ENCODE data around the gene DEFB131B. TPM values are rescaled to one million over a fixed set of nuclear protein-coding genes. Genes with fewer than 3 reads are reported as not detected.
"Not testable (repeated sequence)": the region's sequence is repeated elsewhere in the genome, so short reads cannot be mapped to it uniquely, and the experiment has no call there.

The DEFB131B gene, protein sequence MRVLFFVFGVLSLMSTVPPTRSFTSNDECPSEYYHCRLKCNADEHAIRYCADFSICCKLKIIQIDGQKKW
- not detected in 2 replicates for total RNA-seq (2014; rRNA removed; shearing (Covaris generic); ENCODE audit: low replicate concordance)

GRCh38 chr11:71878059-71878458 is at the start of gene DEFB131B:
Gene DEFB131B, plus strand, starts transcription at chr11:71878453. Its CDS starts 0 bp downstream, at chr11:71878453.
- in situ Hi-C loops (cut with HindIII; ENCODE audit: low pct_unique_long_range_greater_than_20kb, low sequenced_read_pairs) = not testable (repeated sequence)

GRCh38 chr11:71829247-71829646 is 49.0 kb upstream of the DEFB131B start:
- DNase-seq (ENCODE audit: low read depth); in situ Hi-C loops (cut with HindIII; ENCODE audit: low pct_unique_long_range_greater_than_20kb, low sequenced_read_pairs): not testable (repeated sequence)

More at GRCh38 chr11:71878059-71878458, at the start of gene DEFB131B:
- not testable (repeated sequence) for DNase-seq (ENCODE audit: low read depth)

GRCh38 chr11:71829686-71830085 is 48.6 kb upstream of the DEFB131B start:
- DNase-seq (ENCODE audit: low read depth); in situ Hi-C loops (cut with HindIII; ENCODE audit: low pct_unique_long_range_greater_than_20kb, low sequenced_read_pairs): not testable (repeated sequence)

DNA sequence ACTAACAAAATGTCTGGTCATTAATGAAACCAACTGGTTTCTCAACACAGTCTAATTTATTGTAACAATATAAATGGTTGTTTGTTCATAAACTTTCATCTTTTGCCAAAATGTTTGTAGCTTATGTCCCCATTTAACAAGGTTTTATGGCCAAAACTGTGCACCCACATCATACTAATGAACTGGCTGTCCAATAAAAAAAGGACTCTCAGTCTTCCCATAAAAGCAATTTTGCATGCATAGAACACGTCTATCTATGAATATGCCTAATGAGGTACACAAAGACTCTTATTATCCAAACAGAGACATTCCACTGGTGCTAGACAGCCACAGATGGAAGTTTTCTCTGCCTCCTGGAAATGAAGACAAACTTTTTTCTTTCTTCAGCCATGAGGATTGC is 45.4 kb upstream of the DEFB131B start, which contains the start of gene DEFB108B:
TSS of gene DEFB108B (plus strand) at position 390 of the 400 bp plus-strand sequence. CDS start at position 390, 0 bp downstream.
- in situ Hi-C loops (cut with HindIII; ENCODE audit: low pct_unique_long_range_greater_than_20kb, low sequenced_read_pairs); DNase-seq (ENCODE audit: low read depth): not testable (repeated sequence)

DNA sequence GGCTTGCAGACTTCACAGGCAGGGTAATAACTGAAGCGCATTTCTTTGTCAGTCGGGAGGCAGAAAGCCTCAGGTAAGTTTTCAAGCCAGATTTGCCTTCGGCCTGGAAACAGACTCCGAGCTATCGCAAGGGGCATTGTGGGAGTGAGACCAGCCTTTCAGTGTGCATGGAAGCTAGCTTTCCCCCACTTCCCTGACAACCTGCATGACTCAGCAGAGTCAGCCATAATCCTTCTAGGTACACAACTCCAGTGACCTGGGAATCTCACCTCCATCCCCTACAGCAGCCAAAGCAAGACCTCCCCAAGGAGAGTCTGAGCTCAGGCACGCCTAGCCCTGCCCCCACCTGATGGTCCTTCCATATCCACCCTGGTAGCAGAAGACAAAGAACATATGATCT is 35.5 kb upstream of the DEFB131B start:
- in situ Hi-C loops (cut with HindIII; ENCODE audit: low pct_unique_long_range_greater_than_20kb, low sequenced_read_pairs); DNase-seq (ENCODE audit: low read depth): not testable (repeated sequence)

DNA sequence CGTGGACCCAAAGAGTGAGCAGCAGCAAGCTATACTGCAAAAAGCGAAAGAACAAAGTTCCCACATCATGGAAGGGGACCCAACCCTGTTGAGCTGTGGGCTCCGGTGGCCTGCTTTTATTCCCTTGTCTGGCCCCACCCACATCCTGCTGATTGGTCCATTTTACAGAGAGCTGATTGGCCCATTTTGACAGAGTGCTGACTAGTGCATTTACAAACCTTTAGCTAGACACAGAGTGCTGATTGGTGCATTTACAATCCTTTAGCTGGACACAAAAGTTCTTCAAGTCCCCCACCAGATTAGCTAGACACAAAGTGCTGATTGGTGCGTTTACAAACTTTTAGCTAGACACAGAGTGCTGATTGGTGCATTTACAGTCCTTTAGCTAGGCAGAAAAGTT is 34.9 kb upstream of the DEFB131B start:
- in situ Hi-C loops (cut with HindIII; ENCODE audit: low pct_unique_long_range_greater_than_20kb, low sequenced_read_pairs); DNase-seq (ENCODE audit: low read depth): not testable (repeated sequence)

- DNase-seq (ENCODE audit: low read depth) = no peak
- in situ Hi-C loops (cut with HindIII; ENCODE audit: low pct_unique_long_range_greater_than_20kb, low sequenced_read_pairs) = no loop called here
Measured at GRCh38 chr11:71843858-71844257, 34.4 kb upstream of the DEFB131B start.

- in situ Hi-C loops (cut with HindIII; ENCODE audit: low pct_unique_long_range_greater_than_20kb, low sequenced_read_pairs); DNase-seq (ENCODE audit: low read depth): not testable (repeated sequence)
Measured at GRCh38 chr11:71853895-71854294, 24.4 kb upstream of the DEFB131B start.

- in situ Hi-C loops (cut with HindIII; ENCODE audit: low pct_unique_long_range_greater_than_20kb, low sequenced_read_pairs); DNase-seq (ENCODE audit: low read depth): not testable (repeated sequence)
Measured at GRCh38 chr11:71855880-71856279, 22.4 kb upstream of the DEFB131B start.

DNA sequence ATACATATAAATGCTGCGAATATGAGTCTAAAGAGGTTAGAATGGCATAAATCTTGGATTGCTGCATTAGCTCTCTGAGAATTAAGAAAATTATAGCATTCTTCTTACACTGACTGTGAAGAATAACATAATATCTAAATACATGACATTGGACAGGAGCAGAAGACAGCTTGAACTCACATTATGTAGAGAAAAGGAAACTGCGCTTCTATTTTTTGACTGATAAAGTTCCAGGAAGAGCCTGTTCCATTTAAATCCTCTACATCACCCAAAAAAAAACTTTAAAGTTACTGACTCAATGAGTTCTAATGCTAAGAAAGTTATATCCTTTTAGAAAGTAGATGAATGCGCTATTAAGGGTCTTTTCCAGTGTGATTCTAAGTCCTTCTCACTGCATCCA is 17.4 kb upstream of the DEFB131B start:
- in situ Hi-C loops (cut with HindIII; ENCODE audit: low pct_unique_long_range_greater_than_20kb, low sequenced_read_pairs); DNase-seq (ENCODE audit: low read depth): not testable (repeated sequence)

DNA sequence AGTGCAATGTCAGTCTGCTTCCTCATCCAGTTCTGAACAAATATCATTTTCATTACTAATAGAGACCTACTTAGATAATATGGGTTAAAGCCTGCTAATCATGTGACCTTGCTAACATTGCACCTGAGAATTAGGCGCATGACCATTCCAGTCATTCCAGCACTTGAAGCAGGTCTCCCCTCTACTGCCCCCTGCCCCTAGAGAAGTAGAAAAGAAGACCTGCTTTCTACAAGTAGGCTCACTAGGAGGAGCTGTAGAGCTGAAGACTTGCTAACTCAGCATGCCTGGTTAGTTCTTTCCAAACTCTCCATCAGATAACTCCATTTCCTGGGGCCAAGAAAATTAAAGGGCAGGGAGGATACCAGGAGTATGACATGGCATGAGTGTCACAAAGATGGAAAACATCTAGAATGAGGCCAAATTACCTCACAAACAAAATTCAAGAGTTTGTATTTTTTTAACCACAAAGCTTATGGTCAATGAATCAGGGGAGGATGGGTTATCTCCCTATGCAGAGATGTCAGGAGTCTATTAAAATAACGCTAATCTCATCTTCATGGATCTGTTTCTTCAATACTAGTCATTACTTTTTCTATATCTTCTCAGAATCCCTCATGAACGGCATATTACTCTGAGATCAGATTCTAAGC is 14.2 kb upstream of the DEFB131B start:
- in situ Hi-C loops (cut with HindIII; ENCODE audit: low pct_unique_long_range_greater_than_20kb, low sequenced_read_pairs) = not testable (repeated sequence)
- DNase-seq (ENCODE audit: low read depth) = peak; percentile 57

DNA sequence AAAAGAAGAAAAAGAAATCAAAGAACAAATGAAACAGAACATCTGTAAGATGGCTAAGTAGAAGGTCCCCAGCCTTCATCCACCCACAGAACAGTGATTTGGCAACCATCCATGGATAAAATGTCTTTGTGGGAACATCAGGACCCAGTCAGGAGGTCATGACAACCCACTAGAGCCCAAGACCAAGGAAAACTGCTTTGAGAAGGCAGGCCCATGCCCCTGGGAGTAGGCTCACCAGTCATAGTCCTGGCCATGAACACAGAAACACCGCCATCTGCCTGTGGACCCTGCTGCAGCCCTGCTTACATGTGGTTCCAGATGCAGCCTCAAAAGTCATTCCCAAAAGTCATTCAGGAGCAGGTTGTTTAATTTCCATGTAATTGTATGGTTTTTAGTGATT is 11.0 kb upstream of the DEFB131B start:
- in situ Hi-C loops (cut with HindIII; ENCODE audit: low pct_unique_long_range_greater_than_20kb, low sequenced_read_pairs); DNase-seq (ENCODE audit: low read depth): not testable (repeated sequence)

- DNase-seq (ENCODE audit: low read depth); in situ Hi-C loops (cut with HindIII; ENCODE audit: low pct_unique_long_range_greater_than_20kb, low sequenced_read_pairs): not testable (repeated sequence)
Measured at GRCh38 chr11:71869931-71870330, 8.3 kb upstream of the DEFB131B start.

DNA sequence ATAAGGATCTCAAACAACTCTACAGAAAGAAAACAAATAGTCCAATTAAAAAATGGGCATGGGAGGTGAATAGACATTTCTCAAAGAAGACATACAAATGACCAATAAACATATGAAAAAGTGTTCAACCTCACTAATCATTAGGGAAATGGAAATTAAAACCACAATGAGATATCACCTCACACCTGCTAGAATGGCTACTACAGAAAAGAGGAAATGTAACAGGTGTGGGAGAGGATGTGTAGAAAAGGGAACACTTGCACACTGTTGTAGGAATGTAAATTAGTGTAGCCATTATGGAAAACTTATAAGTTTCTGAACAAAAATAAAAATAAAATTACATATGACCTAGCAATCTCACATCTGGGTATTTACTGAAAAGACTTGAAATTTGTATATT is 7.6 kb upstream of the DEFB131B start:
- in situ Hi-C loops (cut with HindIII; ENCODE audit: low pct_unique_long_range_greater_than_20kb, low sequenced_read_pairs); DNase-seq (ENCODE audit: low read depth): not testable (repeated sequence)

- in situ Hi-C loops (cut with HindIII; ENCODE audit: low pct_unique_long_range_greater_than_20kb, low sequenced_read_pairs); DNase-seq (ENCODE audit: low read depth): not testable (repeated sequence)
Measured at GRCh38 chr11:71876262-71876661, 2.0 kb upstream of the DEFB131B start.

DNA sequence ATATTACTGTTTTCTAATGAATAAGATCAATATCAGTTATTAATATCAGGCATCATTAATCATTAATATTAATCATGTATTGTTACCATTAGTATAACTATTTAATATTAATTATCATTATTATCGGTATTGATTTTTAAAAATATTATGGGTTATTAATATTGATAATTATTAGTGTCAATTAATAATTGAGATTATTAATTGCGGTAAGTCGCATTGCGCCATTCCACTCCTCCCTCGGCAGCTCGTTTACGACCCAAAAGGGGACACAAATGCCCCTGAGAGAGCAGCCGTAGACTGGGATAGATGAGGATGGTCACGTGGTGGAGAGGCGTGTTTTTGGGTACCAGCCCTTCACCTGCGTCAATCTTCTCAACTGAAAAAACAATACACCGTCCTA is 7.6 kb downstream of the DEFB131B start:
- in situ Hi-C loops (cut with HindIII; ENCODE audit: low pct_unique_long_range_greater_than_20kb, low sequenced_read_pairs) = not testable (repeated sequence)

DNA sequence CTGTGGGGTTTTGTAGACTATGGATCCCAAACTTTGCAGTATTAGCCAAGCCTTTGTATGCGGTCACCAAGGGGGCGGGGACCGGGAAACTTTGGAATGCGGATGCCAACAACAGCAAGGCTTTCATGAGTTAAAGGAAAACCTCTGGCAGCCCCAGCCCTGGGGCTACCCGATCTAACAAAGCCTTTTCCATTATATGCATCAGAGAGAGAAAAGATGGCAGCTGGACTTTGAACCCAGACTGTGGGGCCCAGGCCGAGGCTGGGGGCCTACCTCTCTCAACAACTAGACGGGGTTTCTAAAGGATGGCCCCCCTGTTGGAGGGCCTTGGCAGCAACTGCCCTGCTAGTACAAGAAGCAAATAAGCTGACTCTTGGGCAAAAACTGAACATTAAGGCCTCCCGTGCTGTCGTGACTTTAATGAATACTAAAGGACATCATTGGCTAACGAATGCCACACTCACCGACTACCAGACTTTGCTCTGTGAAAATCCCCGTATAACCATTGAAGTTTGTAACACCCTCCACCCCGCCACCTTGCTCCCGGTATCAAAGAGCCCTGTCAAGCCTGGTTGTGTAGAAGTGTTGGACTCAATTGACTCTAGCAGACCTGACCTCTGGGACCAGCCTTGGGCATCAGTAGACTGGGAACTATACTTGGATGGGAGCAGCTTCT is 10.2 kb downstream of the DEFB131B start:
- in situ Hi-C loops (cut with HindIII; ENCODE audit: low pct_unique_long_range_greater_than_20kb, low sequenced_read_pairs); DNase-seq (ENCODE audit: low read depth): not testable (repeated sequence)

More for the DNA sequence above, 7.6 kb downstream of the DEFB131B start:
- not testable (repeated sequence) for DNase-seq (ENCODE audit: low read depth)

DNA sequence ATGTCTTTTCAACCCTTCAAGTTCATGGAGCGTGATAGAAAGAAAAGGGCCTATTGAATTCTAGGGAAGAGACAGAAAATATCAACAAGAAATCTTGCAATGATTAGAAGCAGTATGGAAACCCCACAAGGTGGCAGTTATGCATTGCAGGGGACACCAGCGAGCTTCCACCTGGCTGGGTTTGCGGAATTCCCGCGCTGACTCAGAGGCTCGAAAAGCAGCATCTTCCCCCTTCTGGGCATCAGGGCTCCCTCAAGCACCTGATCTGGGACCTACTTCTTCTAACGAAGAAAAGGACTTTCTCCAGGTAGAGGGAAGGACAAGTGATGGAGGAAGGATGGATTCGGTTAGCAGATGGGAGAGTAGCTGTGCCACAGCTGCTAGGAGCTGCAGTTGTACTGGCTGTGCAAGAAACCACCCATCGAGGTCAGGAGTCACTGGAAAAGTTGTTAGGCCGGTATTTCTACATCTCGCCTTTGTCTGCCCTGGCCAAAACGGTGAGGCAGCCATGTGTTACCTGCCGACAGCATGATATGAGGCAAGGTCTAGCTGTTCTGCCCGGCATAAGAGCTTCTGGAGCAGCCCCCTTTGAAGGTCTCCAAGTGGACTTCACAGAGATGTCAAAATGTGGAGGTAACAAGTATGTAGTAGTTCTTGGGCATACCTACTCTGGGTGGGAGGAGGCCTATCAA is 11.1 kb downstream of the DEFB131B start:
- in situ Hi-C loops (cut with HindIII; ENCODE audit: low pct_unique_long_range_greater_than_20kb, low sequenced_read_pairs); DNase-seq (ENCODE audit: low read depth): not testable (repeated sequence)
